ENCODE measurements around the gene VPS41. TPM values are rescaled to one million over a fixed set of nuclear protein-coding genes. Genes with fewer than 3 reads are reported as not detected.

The VPS41 gene
- total RNA-seq, 1 experiment from 2014 or later = 98.1 TPM

GRCh38 chr7:38831259-38831996 lies 77.6 kb downstream of the VPS41 start:
- Histone ChIP-seq H3K9ac (ENCODE audit: low read length) (no peak overlapping the region), H4K20me1 (ENCODE audit: insufficient read depth, low read depth, low read length) (no peaks in the 10 kb centered on the region), H3K36me3 (ENCODE audit: insufficient read depth, low read length) (no peaks in the 10 kb centered on the region), H3K4me2 (ENCODE audit: low read depth, low read length, poor library complexity, severe bottlenecking) (no peak overlapping the region), H3K9me3 (ENCODE audit: low read length) (no peaks in the 10 kb centered on the region), H3K4me3 (ENCODE audit: low read length) (no peak overlapping the region), H3K79me2 (ENCODE audit: low read length) (peaks cover 4% of the 10 kb centered on the region; the same call in 1 of the 2 replicates), H3K27ac (ENCODE audit: low read length) (no peak overlapping the region), H3K4me1 (ENCODE audit: low read length) (peaks cover 4% of the 10 kb centered on the region), H3K9me2 (replicated peaks; ENCODE audit: insufficient read depth, low read length) (no peaks in the 10 kb centered on the region), H3K27me3 (ENCODE audit: low read length) (no peaks in the 10 kb centered on the region), H2AFZ (ENCODE audit: low read length) (no peak overlapping the region)
- DNase-seq = no peak

DNA sequence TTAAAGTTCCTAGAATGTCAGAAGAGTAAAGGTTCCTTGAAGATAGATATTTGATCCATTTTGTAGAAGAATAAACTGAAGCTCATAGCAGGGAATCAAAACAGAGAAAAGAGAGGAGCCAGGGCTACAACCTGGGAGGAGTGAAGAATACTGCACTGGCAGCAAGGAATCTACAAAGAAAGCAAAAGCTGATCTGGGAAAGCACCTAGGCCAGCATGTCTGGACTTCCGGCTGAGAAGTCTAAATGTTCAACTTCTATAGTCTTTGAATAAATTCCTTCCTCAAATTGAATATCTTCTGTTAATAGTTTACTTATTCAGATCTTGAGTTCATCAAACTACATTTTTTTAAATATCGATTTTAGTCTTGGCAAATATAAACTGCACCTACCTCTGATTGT lies 78.2 kb downstream of the VPS41 start:
- no peaks in the 10 kb centered on the region for H3K9me2 ChIP-seq (replicated peaks; ENCODE audit: insufficient read depth, low read length)

GRCh38 chr7:38829488-38830165 lies 79.4 kb downstream of the VPS41 start:
- H3K79me2 ChIP-seq (ENCODE audit: low read length) = peaks cover 8% of the 10 kb centered on the region; the same call in 1 of the 2 replicates
- peaks cover 14% of the 10 kb centered on the region for H3K4me1 ChIP-seq (ENCODE audit: low read length)
- no peak overlapping the region for H3K9ac ChIP-seq (ENCODE audit: low read length)
- H3K4me2 ChIP-seq (ENCODE audit: low read depth, low read length, poor library complexity, severe bottlenecking) = no peak overlapping the region
- no peak overlapping the region for H2AFZ ChIP-seq (ENCODE audit: low read length)
- H3K9me3 ChIP-seq (ENCODE audit: low read length) = no peaks in the 10 kb centered on the region
- H4K20me1 ChIP-seq (ENCODE audit: insufficient read depth, low read depth, low read length) = no peaks in the 10 kb centered on the region
- no peaks in the 10 kb centered on the region for H3K27me3 ChIP-seq (ENCODE audit: low read length)
- no peak overlapping the region for H3K4me3 ChIP-seq (ENCODE audit: low read length)
- DNase-seq = no peak
- no peaks in the 10 kb centered on the region for H3K9me2 ChIP-seq (replicated peaks; ENCODE audit: insufficient read depth, low read length)
- no peaks in the 10 kb centered on the region for H3K36me3 ChIP-seq (ENCODE audit: insufficient read depth, low read length)
- H3K27ac ChIP-seq (ENCODE audit: low read length) = no peak overlapping the region

More for the DNA sequence above, 78.2 kb downstream of the VPS41 start:
- no peak overlapping the region for H3K4me3 ChIP-seq (ENCODE audit: low read length)
- H2AFZ ChIP-seq (ENCODE audit: low read length) = no peak overlapping the region
- H3K4me2 ChIP-seq (ENCODE audit: low read depth, low read length, poor library complexity, severe bottlenecking) = no peak overlapping the region
- no peak for DNase-seq
- H4K20me1 ChIP-seq (ENCODE audit: insufficient read depth, low read depth, low read length) = no peaks in the 10 kb centered on the region
- H3K36me3 ChIP-seq (ENCODE audit: insufficient read depth, low read length) = no peaks in the 10 kb centered on the region
- no peak overlapping the region for H3K27ac ChIP-seq (ENCODE audit: low read length)
- no peaks in the 10 kb centered on the region for H3K27me3 ChIP-seq (ENCODE audit: low read length)
- H3K79me2 ChIP-seq (ENCODE audit: low read length) = peaks cover 4% of the 10 kb centered on the region; the same call in 1 of the 2 replicates
- no peak overlapping the region for H3K9ac ChIP-seq (ENCODE audit: low read length)
- H3K4me1 ChIP-seq (ENCODE audit: low read length) = peaks cover 10% of the 10 kb centered on the region
- no peaks in the 10 kb centered on the region for H3K9me3 ChIP-seq (ENCODE audit: low read length)

- H3K27me3 ChIP-seq (ENCODE audit: low read length) = no peaks in the 10 kb centered on the region
- H3K4me2 ChIP-seq (ENCODE audit: low read depth, low read length, poor library complexity, severe bottlenecking) = no peak overlapping the region
- H4K20me1 ChIP-seq (ENCODE audit: insufficient read depth, low read depth, low read length) = no peaks in the 10 kb centered on the region
- H3K4me3 ChIP-seq (ENCODE audit: low read length) = no peak overlapping the region
- DNase-seq = no peak
- no peak overlapping the region for H2AFZ ChIP-seq (ENCODE audit: low read length)
- no peaks in the 10 kb centered on the region for H3K9me2 ChIP-seq (replicated peaks; ENCODE audit: insufficient read depth, low read length)
- H3K36me3 ChIP-seq (ENCODE audit: insufficient read depth, low read length) = no peaks in the 10 kb centered on the region
- peaks cover 10% of the 10 kb centered on the region; the same call in 1 of the 2 replicates for H3K79me2 ChIP-seq (ENCODE audit: low read length)
- H3K9me3 ChIP-seq (ENCODE audit: low read length) = no peaks in the 10 kb centered on the region
- H3K27ac ChIP-seq (ENCODE audit: low read length) = no peak overlapping the region
- peaks cover 14% of the 10 kb centered on the region for H3K4me1 ChIP-seq (ENCODE audit: low read length)
- no peak overlapping the region for H3K9ac ChIP-seq (ENCODE audit: low read length)
Observed at GRCh38 chr7:38828026-38828425, 81.0 kb downstream of the VPS41 start.

- no peaks in the 10 kb centered on the region for H3K9me3 ChIP-seq (ENCODE audit: low read length)
- H3K4me2 ChIP-seq (ENCODE audit: low read depth, low read length, poor library complexity, severe bottlenecking) = peak overlapping the region; percentile 53
- peak overlapping the region; percentile 6; the same call in 1 of the 2 replicates for H3K9ac ChIP-seq (ENCODE audit: low read length)
- H3K27ac ChIP-seq (ENCODE audit: low read length) = peak overlapping the region; percentile 20; the same call in 1 of the 2 replicates
- H3K36me3 ChIP-seq (ENCODE audit: insufficient read depth, low read length) = no peaks in the 10 kb centered on the region
- no peaks in the 10 kb centered on the region for H3K27me3 ChIP-seq (ENCODE audit: low read length)
- peak; percentile 52 for DNase-seq
- H3K79me2 ChIP-seq (ENCODE audit: low read length) = peaks cover 10% of the 10 kb centered on the region; the same call in 1 of the 2 replicates
- H4K20me1 ChIP-seq (ENCODE audit: insufficient read depth, low read depth, low read length) = no peaks in the 10 kb centered on the region
- no peak overlapping the region for H2AFZ ChIP-seq (ENCODE audit: low read length)
- H3K4me3 ChIP-seq (ENCODE audit: low read length) = no peak overlapping the region
- no peaks in the 10 kb centered on the region for H3K9me2 ChIP-seq (replicated peaks; ENCODE audit: insufficient read depth, low read length)
- peaks cover 14% of the 10 kb centered on the region for H3K4me1 ChIP-seq (ENCODE audit: low read length)
Observed at GRCh38 chr7:38825721-38826440, 83.1 kb downstream of the VPS41 start.

GRCh38 chr7:38824948-38825347 lies 84.0 kb downstream of the VPS41 start:
- H3K27ac ChIP-seq (ENCODE audit: low read length) = no peak overlapping the region
- no peaks in the 10 kb centered on the region for H3K9me2 ChIP-seq (replicated peaks; ENCODE audit: insufficient read depth, low read length)
- no peak overlapping the region for H3K9ac ChIP-seq (ENCODE audit: low read length)
- no peak overlapping the region for H3K4me3 ChIP-seq (ENCODE audit: low read length)
- H2AFZ ChIP-seq (ENCODE audit: low read length) = no peak overlapping the region
- no peaks in the 10 kb centered on the region for H3K36me3 ChIP-seq (ENCODE audit: insufficient read depth, low read length)
- H3K4me1 ChIP-seq (ENCODE audit: low read length) = peaks cover 14% of the 10 kb centered on the region
- no peak for DNase-seq
- peaks cover 10% of the 10 kb centered on the region; the same call in 1 of the 2 replicates for H3K79me2 ChIP-seq (ENCODE audit: low read length)
- no peaks in the 10 kb centered on the region for H3K27me3 ChIP-seq (ENCODE audit: low read length)
- H3K9me3 ChIP-seq (ENCODE audit: low read length) = no peaks in the 10 kb centered on the region
- no peaks in the 10 kb centered on the region for H4K20me1 ChIP-seq (ENCODE audit: insufficient read depth, low read depth, low read length)
- H3K4me2 ChIP-seq (ENCODE audit: low read depth, low read length, poor library complexity, severe bottlenecking) = no peak overlapping the region

DNA sequence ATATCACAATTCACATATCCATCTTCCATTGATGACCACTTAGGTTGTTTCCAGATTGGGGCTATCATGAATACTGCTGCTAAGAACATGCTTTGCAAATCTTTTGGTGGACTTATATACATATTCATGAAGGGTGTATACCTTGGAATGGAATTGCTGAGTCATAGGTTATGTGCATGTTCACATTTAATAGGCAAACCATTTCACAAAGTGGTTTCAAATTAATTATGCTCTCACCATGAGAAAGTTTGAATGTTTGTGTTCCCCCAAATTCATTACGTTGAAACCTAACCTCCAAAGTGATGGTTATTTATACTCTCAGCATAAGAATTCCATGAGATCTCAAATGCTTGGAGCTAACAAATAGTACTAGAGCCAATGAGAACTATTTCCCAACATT lies 86.4 kb downstream of the VPS41 start:
- Histone ChIP-seq H4K20me1 (ENCODE audit: insufficient read depth, low read depth, low read length) (no peaks in the 10 kb centered on the region), H3K9me3 (ENCODE audit: low read length) (no peaks in the 10 kb centered on the region), H3K36me3 (ENCODE audit: insufficient read depth, low read length) (0 out of 2 replicates have a peak, but pooled peaks cover 3% of the 10 kb centered on the region), H3K9ac (ENCODE audit: low read length) (no peak overlapping the region), H3K27ac (ENCODE audit: low read length) (no peak overlapping the region), H3K4me2 (ENCODE audit: low read depth, low read length, poor library complexity, severe bottlenecking) (no peak overlapping the region), H3K27me3 (ENCODE audit: low read length) (no peaks in the 10 kb centered on the region), H3K4me3 (ENCODE audit: low read length) (no peak overlapping the region), H3K79me2 (ENCODE audit: low read length) (peaks cover 8% of the 10 kb centered on the region; the same call in 1 of the 2 replicates), H2AFZ (ENCODE audit: low read length) (no peak overlapping the region), H3K4me1 (ENCODE audit: low read length) (peaks cover 18% of the 10 kb centered on the region), H3K9me2 (replicated peaks; ENCODE audit: insufficient read depth, low read length) (no peaks in the 10 kb centered on the region)
- DNase-seq = no peak

DNA sequence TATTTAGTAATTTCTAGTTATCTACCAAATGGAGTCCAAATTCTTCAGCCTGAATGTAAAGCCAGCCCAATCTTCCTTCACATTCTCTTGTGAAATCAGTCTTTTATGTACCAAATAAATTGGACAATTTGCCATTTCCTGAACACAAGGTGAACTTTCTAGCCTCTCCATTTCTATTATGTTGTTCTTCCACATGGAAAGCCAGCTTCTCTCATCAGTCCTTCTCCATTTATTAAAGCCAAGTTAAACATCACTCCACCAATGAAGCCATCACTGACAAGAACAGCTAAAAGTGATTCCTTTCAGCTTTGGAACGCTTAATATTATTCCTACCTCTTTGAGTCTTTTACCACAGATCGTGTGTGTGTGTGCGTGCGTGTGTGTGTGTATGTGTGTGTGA lies 88.4 kb downstream of the VPS41 start:
- no peak for DNase-seq
- Histone ChIP-seq H3K9me3 (ENCODE audit: low read length) (no peaks in the 10 kb centered on the region), H3K36me3 (ENCODE audit: insufficient read depth, low read length) (0 out of 2 replicates have a peak, but pooled peaks cover 3% of the 10 kb centered on the region), H3K4me2 (ENCODE audit: low read depth, low read length, poor library complexity, severe bottlenecking) (no peak overlapping the region), H4K20me1 (ENCODE audit: insufficient read depth, low read depth, low read length) (no peaks in the 10 kb centered on the region), H3K4me3 (ENCODE audit: low read length) (no peak overlapping the region), H3K27me3 (ENCODE audit: low read length) (no peaks in the 10 kb centered on the region), H3K4me1 (ENCODE audit: low read length) (peaks cover 5% of the 10 kb centered on the region), H2AFZ (ENCODE audit: low read length) (no peak overlapping the region), H3K9me2 (replicated peaks; ENCODE audit: insufficient read depth, low read length) (no peaks in the 10 kb centered on the region), H3K27ac (ENCODE audit: low read length) (no peak overlapping the region), H3K79me2 (ENCODE audit: low read length) (peaks cover 4% of the 10 kb centered on the region; the same call in 1 of the 2 replicates), H3K9ac (ENCODE audit: low read length) (no peak overlapping the region)
